Measurements from ENCODE around the gene WDR27.

Gene WDR27

DNA sequence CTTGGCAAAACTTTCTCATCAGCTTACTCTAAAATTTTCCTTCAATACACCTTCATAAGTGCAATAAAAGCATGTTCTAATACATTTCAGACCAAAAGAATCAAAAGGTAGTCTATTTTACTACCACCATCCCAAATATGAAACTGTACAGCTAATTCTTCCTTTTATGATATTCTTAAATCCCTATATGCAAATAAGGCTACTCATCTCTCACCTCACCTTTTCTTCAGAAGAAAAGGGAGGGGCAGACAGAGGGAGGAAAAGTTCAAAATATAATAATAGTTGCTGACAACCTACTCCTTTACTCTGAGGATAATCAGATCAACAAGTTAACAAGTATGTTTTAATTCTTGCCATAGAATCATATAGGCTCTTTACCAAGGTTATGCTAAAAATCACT is 7.5 kb upstream of the WDR27 start:
- no peak overlapping the region for H3K4me2 ChIP-seq (ENCODE audit: low read depth, low read length)
- no peak overlapping the region for H3K4me3 ChIP-seq (ENCODE audit: low read length)
- H3K9me3 ChIP-seq (replicated peaks; ENCODE audit: insufficient read depth, low read length): no peaks in the 10 kb centered on the region
- no peak for DNase-seq
- no peak overlapping the region for H2AFZ ChIP-seq (ENCODE audit: low read length)
- H3K27ac ChIP-seq (ENCODE audit: low read length): no peak overlapping the region
- no peaks in the 10 kb centered on the region for H3F3A ChIP-seq (ENCODE audit: insufficient read depth, low read length)
- H4K20me1 ChIP-seq (ENCODE audit: insufficient read depth, low read length): no peaks in the 10 kb centered on the region
- TF ChIP-seq EZH2 (optimal IDR thresholded peaks at IDR 0.05; ENCODE audit: low read depth, low read length): no peak
- TF ChIP-seq EZH2phosphoT487 (IDR thresholded peaks at IDR 0.05; ENCODE audit: low read length): no peak
- H3K79me2 ChIP-seq (ENCODE audit: low read length): 0 out of 2 replicates have a peak, but pooled peaks cover 2% of the 10 kb centered on the region
- no peaks in the 10 kb centered on the region for H3K27me3 ChIP-seq (replicated peaks; ENCODE audit: insufficient read depth, low read length)
- no peaks in the 10 kb centered on the region for H3K9me2 ChIP-seq (replicated peaks; ENCODE audit: insufficient read depth, low read length)
- H3K9ac ChIP-seq (ENCODE audit: low read length): no peak overlapping the region
- H3K4me1 ChIP-seq (ENCODE audit: low read length): no peaks in the 10 kb centered on the region
- no peaks in the 10 kb centered on the region for H3K36me3 ChIP-seq (replicated peaks; ENCODE audit: insufficient read depth, low read length)

DNA sequence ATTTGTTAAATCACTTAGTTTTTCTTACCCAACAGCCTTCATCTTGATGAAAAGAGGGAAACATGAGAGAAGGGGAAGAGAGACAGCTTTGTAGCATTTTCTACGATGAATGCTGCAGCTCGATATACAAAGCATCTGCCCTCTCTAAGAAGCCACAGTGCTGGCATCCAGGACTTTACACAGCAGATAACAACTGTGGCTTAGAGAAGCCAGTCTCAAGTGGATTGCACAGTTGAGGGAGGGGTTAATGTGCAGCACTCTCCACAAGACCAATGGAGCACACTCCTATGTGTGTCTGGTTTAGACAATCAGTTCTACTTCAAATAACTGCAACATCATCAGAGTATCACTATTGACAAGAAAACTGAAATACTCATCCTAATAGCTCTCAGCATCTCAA is 5.9 kb upstream of the WDR27 start:
- 0 out of 2 replicates have a peak, but pooled peaks cover 3% of the 10 kb centered on the region for H3K4me1 ChIP-seq (ENCODE audit: low read length)
- DNase-seq: no peak
- H3K9me2 ChIP-seq (replicated peaks; ENCODE audit: insufficient read depth, low read length): no peaks in the 10 kb centered on the region
- H3K9me3 ChIP-seq (replicated peaks; ENCODE audit: insufficient read depth, low read length): no peaks in the 10 kb centered on the region
- no peak overlapping the region for H3K9ac ChIP-seq (ENCODE audit: low read length)
- H3K36me3 ChIP-seq (replicated peaks; ENCODE audit: insufficient read depth, low read length): no peaks in the 10 kb centered on the region
- TF ChIP-seq EZH2 (optimal IDR thresholded peaks at IDR 0.05; ENCODE audit: low read depth, low read length) (no peak), EZH2phosphoT487 (IDR thresholded peaks at IDR 0.05; ENCODE audit: low read length) (no peak)
- TF ChIP-seq, protein P1, sequence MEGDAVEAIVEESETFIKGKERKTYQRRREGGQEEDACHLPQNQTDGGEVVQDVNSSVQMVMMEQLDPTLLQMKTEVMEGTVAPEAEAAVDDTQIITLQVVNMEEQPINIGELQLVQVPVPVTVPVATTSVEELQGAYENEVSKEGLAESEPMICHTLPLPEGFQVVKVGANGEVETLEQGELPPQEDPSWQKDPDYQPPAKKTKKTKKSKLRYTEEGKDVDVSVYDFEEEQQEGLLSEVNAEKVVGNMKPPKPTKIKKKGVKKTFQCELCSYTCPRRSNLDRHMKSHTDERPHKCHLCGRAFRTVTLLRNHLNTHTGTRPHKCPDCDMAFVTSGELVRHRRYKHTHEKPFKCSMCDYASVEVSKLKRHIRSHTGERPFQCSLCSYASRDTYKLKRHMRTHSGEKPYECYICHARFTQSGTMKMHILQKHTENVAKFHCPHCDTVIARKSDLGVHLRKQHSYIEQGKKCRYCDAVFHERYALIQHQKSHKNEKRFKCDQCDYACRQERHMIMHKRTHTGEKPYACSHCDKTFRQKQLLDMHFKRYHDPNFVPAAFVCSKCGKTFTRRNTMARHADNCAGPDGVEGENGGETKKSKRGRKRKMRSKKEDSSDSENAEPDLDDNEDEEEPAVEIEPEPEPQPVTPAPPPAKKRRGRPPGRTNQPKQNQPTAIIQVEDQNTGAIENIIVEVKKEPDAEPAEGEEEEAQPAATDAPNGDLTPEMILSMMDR (IDR thresholded peaks at IDR 0.05; ENCODE audit: low read length): no peak
- no peak overlapping the region for H3K27ac ChIP-seq (ENCODE audit: low read length)
- H3K79me2 ChIP-seq (ENCODE audit: low read length): peaks cover 17% of the 10 kb centered on the region
- H3K27me3 ChIP-seq (replicated peaks; ENCODE audit: insufficient read depth, low read length): no peaks in the 10 kb centered on the region
- H3F3A ChIP-seq (ENCODE audit: insufficient read depth, low read length): no peaks in the 10 kb centered on the region
- H3K4me2 ChIP-seq (ENCODE audit: low read depth, low read length): no peak overlapping the region
- no peaks in the 10 kb centered on the region for H4K20me1 ChIP-seq (ENCODE audit: insufficient read depth, low read length)
- no peak overlapping the region for H2AFZ ChIP-seq (ENCODE audit: low read length)
- no peak overlapping the region for H3K4me3 ChIP-seq (ENCODE audit: low read length)

DNA sequence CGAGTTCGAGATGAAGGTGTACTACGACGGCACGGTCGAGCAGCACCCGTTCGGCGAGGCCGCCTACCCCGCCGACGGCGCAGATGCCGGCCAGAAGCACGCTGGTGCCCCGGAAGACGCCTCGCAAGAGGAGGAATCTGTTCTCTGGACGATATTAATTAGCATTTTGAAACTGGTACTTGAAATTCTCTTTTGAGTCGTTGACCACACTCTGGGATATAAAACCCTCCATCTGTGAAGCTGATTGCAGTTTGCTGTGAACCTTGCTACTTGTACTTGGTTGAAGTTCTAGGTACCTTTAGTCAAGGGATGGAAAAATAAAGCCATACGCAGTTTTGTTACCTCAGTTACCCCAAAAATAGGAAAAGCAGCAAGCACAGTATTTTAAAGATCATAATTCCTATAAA is 1.0 kb upstream of the WDR27 start:
- Histone ChIP-seq H3K9ac (ENCODE audit: low read length) (peak overlapping the region; percentile 79), H4K20me1 (ENCODE audit: insufficient read depth, low read length) (no peaks in the 10 kb centered on the region), H3K27ac (ENCODE audit: low read length) (peak overlapping the region; percentile 72; the same call in 1 of the 2 replicates), H2AFZ (ENCODE audit: low read length) (no peak overlapping the region), H3K9me2 (replicated peaks; ENCODE audit: insufficient read depth, low read length) (no peaks in the 10 kb centered on the region), H3K4me3 (ENCODE audit: low read length) (peak overlapping the region; percentile 82), H3K36me3 (replicated peaks; ENCODE audit: insufficient read depth, low read length) (no peaks in the 10 kb centered on the region), H3K27me3 (replicated peaks; ENCODE audit: insufficient read depth, low read length) (no peaks in the 10 kb centered on the region), H3K9me3 (replicated peaks; ENCODE audit: insufficient read depth, low read length) (no peaks in the 10 kb centered on the region), H3K4me2 (ENCODE audit: low read depth, low read length) (peak overlapping the region; percentile 66), H3K79me2 (ENCODE audit: low read length) (peaks cover 22% of the 10 kb centered on the region), H3K4me1 (ENCODE audit: low read length) (0 out of 2 replicates have a peak, but pooled peaks cover 3% of the 10 kb centered on the region), H3F3A (ENCODE audit: insufficient read depth, low read length) (no peaks in the 10 kb centered on the region)
- TF ChIP-seq EZH2phosphoT487 (IDR thresholded peaks at IDR 0.05; ENCODE audit: low read length) (no peak), EZH2 (optimal IDR thresholded peaks at IDR 0.05; ENCODE audit: low read depth, low read length) (no peak)
- TF ChIP-seq, protein P1 (IDR thresholded peaks at IDR 0.05; ENCODE audit: low read length): no peak
- DNase-seq: peak; percentile 12

DNA sequence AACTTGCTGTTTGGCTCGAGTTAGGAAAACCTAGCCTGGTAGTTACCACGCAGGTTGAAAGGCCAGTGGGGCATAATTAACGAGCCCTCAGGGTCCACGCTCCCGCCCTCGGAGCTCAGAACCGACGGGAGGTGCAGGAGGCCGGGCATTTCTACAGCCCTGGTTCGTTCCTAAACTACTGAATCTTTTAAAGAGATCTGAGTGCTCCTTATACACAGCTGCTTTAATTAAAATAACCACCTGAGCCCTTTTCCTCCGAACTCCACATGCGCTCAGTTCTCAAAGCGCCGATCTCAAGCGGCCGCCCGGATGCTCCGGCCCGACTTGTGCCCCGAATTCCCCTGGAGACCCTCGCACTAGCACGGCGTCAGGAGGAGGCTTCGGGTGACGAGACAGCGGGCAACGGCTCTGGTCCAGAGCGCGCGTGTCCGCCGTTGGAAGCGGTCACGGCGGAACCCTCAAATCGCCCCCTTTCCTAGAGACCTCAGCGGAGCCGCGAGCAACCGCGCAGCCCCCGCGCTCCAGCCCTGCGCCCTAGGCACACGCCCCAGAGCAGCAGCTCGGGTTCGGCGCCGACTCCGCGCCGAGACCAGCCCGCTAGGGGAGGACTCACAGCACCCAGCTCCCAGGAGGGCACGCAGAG is 397 bp downstream of the WDR27 start:
- Histone ChIP-seq H3K36me3 (replicated peaks; ENCODE audit: insufficient read depth, low read length) (no peaks in the 10 kb centered on the region), H2AFZ (ENCODE audit: low read length) (peak overlapping the region; percentile 86), H4K20me1 (ENCODE audit: insufficient read depth, low read length) (no peaks in the 10 kb centered on the region), H3K27ac (ENCODE audit: low read length) (peak overlapping the region; percentile 72; the same call in 1 of the 2 replicates), H3K27me3 (replicated peaks; ENCODE audit: insufficient read depth, low read length) (no peaks in the 10 kb centered on the region), H3K4me1 (ENCODE audit: low read length) (0 out of 2 replicates have a peak, but pooled peaks cover 3% of the 10 kb centered on the region), H3K9me3 (replicated peaks; ENCODE audit: insufficient read depth, low read length) (no peaks in the 10 kb centered on the region), H3K9ac (ENCODE audit: low read length) (peak overlapping the region; percentile 79), H3K4me2 (ENCODE audit: low read depth, low read length) (peak overlapping the region; percentile 68; the same call in 1 of the 2 replicates), H3K4me3 (ENCODE audit: low read length) (peak overlapping the region; percentile 82), H3K9me2 (replicated peaks; ENCODE audit: insufficient read depth, low read length) (no peaks in the 10 kb centered on the region), H3F3A (ENCODE audit: insufficient read depth, low read length) (no peaks in the 10 kb centered on the region), H3K79me2 (ENCODE audit: low read length) (peaks cover 22% of the 10 kb centered on the region)
- no peak for DNase-seq
- TF ChIP-seq, protein P1 (IDR thresholded peaks at IDR 0.05; ENCODE audit: low read length): no peak
- TF ChIP-seq EZH2phosphoT487 (IDR thresholded peaks at IDR 0.05; ENCODE audit: low read length) (no peak), EZH2 (optimal IDR thresholded peaks at IDR 0.05; ENCODE audit: low read depth, low read length) (no peak)
